ENCODE data around the gene STING1.
A peak's percentile ranks its signal among the peaks of the same experiment; 100 is the strongest.

The STING1 gene

GRCh38 chr5:139475865-139476617 lies 6.5 kb downstream of the STING1 start:
- no peak for TF ChIP-seq CTCF (conservative IDR thresholded peaks at IDR 0.05; ENCODE audit: low read length)
- no peak for DNase-seq (ENCODE audit: low read depth)
- H3K4me3 ChIP-seq (ENCODE audit: low read length): no peak overlapping the region

DNA sequence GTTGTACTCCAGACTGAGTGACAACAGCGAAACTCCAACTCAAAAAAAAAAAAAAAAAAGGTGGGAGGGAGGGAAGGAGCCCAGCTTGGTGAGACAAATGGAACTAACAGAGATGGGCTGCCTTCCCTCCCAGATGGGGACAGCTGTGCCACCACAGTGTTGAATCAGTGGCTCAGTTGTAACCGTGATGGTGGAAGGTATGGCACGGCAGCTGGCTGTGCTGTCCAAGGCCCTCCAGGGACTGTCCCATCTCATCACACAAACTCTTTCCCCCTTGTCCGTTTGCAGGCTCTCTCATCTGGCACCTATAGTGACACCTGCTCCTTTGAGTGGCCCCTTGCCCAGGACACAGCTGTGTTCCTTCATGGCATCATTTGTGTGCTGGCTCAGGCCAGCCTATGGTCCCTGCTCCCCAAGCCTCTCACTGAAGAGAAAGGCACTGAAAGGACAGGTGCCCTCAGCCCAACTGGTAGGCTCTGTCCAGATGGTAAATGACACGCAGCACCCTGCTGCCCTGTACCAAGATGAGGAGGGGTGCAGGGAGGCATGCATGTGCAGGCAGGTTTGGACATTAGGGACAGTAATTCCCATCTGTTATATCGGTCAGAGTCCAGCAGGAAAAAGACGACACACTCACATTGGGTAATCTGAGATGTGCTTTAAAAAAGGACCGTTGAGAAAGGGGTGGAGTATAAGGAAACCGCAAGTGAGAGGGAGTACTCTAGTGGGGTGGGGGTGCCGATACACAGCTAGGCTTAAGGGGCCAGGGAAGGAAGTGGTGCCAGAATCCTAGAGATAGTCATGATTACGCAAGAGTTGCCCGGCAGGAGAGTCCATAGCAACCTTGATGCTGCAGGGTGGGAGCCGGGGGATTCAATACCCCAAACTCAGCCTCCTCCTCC lies 7.4 kb downstream of the STING1 start:
- DNase-seq (ENCODE audit: low read depth): peak; percentile 76
- no peak for TF ChIP-seq CTCF (conservative IDR thresholded peaks at IDR 0.05; ENCODE audit: low read length)
- H3K4me3 ChIP-seq (ENCODE audit: low read length): no peak overlapping the region

GRCh38 chr5:139473565-139473964 lies 9.0 kb downstream of the STING1 start:
- TF ChIP-seq CTCF (conservative IDR thresholded peaks at IDR 0.05; ENCODE audit: low read length): no peak
- DNase-seq (ENCODE audit: low read depth): no peak
- no peak overlapping the region for H3K4me3 ChIP-seq (ENCODE audit: low read length)

DNA sequence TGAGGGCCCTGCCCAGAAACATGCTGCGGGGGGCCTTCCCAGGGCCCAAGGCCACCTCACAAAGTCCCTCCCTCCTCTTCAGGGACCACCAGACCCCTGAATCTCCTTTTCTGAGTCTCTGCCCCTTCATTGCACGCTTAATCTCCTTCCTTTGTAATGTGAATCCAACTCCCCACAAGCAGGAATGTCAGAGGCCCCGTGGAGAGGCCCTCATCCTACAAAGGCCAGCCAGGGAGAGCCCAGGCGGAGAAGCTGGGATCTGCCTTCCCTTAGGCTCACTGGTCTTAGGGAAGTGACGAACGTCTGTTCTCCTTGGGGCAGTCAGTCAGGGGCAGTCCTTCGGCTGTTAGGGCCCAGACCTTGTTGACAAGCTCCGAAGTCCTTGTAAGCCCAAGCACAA lies 9.5 kb downstream of the STING1 start:
- DNase-seq (ENCODE audit: low read depth): no peak
- TF ChIP-seq CTCF (conservative IDR thresholded peaks at IDR 0.05; ENCODE audit: low read length): no peak
- H3K4me3 ChIP-seq (ENCODE audit: low read length): no peak overlapping the region

GRCh38 chr5:139472386-139473030 lies 10.1 kb downstream of the STING1 start:
- DNase-seq (ENCODE audit: low read depth): no peak
- TF ChIP-seq CTCF (conservative IDR thresholded peaks at IDR 0.05; ENCODE audit: low read length): no peak

DNA sequence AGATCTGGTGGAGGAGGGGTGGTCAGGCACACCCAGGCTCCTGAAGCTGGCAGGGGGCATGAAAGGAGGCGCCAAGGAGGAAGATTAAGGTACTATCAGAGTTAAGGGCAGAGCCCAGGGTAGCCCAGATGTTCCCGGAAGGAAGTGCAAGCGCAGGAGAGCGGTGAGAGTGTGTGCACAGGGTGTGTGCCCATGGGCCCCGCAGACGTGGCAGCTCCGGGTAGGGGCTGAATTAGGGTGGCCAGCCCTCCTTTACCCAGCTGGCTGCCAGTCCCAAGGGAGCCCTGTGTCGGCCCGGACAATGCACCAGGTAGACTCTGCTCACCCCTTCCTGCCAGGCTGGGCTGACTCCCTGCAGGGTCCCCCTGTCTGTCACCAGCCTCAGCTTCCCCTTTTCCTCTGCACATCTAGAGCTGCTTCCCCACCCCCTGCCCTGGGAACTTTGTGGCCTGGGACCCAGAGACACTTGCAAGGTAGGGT lies 11.7 kb downstream of the STING1 start, which contains the start of gene SMIM33:
Gene SMIM33 (plus strand): TSS at position 184 of the 480 bp plus-strand sequence. CDS start 118 bp downstream, at position 302.
- no peak within 1 kb of the TSS for H3K4me3 ChIP-seq (ENCODE audit: low read length)
- no peak for DNase-seq (ENCODE audit: low read depth)
- no peak for TF ChIP-seq CTCF (conservative IDR thresholded peaks at IDR 0.05; ENCODE audit: low read length)

More at GRCh38 chr5:139472386-139473030, 10.1 kb downstream of the STING1 start:
- H3K4me3 ChIP-seq (ENCODE audit: low read length): no peak overlapping the region

Measured in AG10803 (cell line).